Measurements from ENCODE around the gene MAP1LC3C.
"Not testable (repeated sequence)": the region's sequence is repeated elsewhere in the genome, so short reads cannot be mapped to it uniquely, and the experiment has no call there.

MAP1LC3C gene

GRCh38 chr1:241990040-241990439 is 8.9 kb downstream of the MAP1LC3C start:
- DNase-seq, result no peak

DNA sequence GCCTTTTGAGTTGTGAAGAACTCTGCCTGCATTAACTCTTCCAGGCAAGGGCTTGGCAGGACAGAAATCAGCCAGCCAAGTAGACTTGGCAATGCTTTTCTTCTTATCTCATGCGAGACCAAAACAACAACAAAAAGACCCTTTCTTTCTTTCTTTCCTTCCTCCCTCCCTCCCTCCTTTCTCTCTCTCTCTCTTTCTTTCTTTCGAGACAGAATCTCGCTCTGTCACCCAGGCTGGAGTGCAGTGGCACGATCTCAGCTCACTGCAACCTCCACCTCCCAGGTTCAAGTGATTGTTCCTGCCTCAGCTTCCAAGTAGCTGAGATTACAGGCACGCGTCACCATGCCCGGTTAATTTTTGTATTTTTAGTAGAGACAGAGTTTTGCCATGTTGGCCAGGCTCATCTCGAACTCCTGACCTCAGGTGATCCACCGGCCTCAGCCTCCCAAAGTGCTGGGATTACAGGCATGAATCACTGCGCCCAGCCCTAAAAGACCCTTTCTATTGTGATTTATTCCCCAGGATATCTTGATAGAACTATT is 10.4 kb downstream of the MAP1LC3C start:
- DNase-seq, result not testable (repeated sequence)

DNA sequence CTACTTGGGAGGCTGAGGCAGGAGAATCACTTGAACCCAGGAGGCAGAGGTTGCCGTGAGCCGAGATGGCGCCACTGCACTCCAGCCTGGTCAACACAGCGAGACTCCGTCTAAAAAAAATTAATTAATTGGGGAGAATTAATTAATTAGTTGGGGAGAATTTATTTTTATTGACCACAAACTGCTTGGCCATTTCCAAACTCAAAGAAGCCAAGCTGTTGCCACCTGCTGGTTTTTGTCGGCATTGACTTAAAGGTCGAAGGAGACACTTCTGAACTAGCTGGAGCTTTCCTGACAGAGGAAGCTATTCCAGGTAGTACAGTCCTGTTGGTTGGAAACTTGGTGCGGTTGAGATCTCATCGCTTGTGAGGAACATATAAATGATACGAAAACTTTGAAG is 13.1 kb downstream of the MAP1LC3C start:
- DNase-seq, result no peak

GRCh38 chr1:241979926-241980325 is 19.0 kb downstream of the MAP1LC3C start:
- no peak for DNase-seq

DNA sequence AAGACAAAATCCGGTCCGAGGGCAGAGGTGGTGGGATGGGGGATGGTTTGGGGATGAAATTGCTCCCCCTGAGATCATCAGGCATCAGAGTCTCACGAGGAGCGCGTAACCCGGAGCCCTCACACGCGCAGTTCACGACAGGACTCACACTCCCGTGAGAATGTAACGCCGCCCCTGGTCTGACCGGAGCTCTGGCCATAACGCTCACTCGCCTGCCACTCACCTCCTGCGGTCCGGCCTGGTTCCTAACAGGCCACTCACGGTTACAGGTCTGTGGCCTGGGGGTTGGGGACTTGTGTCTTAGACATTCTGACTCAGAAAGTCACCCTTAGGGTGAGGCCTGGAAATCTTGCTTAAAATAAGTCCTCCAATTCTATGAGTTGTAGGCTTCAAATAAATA is 19.8 kb downstream of the MAP1LC3C start:
- DNase-seq, result no peak

GRCh38 chr1:241976229-241976628 is 22.7 kb downstream of the MAP1LC3C start:
- DNase-seq, result no peak

DNA sequence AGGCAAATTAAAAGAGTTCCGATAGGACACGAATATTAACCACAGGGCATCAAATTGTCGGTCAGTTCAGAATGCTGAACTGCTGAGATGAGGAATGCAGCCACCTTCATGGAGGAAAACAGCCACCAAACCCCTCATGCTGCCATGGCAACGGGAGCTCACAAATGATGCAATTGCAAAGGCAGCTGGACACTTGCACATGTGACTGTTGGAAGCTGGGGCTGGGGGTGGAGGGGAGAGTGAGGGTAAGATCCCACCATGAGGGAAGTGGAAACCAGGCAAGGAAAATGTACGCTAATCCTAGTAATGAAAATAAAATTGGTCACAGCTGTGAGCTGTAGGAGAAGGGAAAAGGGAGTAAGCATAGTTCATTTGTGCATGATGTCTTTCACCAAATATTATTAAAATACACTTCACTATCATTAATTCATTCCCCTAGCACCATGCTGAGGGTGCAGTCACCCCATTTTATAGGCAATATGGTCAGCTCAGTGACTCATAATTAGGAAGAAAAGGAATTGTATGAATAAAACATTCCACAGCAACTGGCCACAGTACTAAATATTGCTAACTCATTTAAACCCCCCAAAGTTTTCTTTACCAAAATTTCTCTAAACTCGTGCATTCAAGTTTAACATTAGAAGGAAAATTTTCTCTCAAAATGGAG is 26.1 kb downstream of the MAP1LC3C start:
- no peak for DNase-seq

GRCh38 chr1:241968611-241969010 is 30.3 kb downstream of the MAP1LC3C start:
- no peak for DNase-seq

GRCh38 chr1:241964550-241965282 is 34.2 kb downstream of the MAP1LC3C start:
- DNase-seq, result no peak

- no peak for DNase-seq
Observed at GRCh38 chr1:241963722-241964121, 35.2 kb downstream of the MAP1LC3C start.

DNA sequence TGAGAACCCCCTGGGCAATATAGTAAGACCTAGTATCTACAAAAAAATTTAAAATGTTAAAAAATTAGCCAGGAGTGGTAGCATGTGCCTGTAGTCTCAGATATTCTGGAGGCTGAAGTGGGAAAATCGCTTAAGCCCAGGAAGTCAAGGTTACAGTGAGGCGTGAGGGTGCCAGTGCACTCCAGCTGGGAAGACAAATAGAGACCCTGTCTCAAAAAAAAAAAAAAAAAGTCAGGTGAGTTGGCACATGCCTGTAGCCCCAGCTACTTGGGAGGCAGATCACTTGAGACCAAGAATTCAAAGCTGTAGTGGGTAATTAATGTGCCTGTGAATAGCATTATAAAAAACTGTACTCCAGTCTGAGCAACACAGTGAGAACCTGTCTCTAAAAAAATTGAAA is 36.7 kb downstream of the MAP1LC3C start:
- DNase-seq, result no peak

DNA sequence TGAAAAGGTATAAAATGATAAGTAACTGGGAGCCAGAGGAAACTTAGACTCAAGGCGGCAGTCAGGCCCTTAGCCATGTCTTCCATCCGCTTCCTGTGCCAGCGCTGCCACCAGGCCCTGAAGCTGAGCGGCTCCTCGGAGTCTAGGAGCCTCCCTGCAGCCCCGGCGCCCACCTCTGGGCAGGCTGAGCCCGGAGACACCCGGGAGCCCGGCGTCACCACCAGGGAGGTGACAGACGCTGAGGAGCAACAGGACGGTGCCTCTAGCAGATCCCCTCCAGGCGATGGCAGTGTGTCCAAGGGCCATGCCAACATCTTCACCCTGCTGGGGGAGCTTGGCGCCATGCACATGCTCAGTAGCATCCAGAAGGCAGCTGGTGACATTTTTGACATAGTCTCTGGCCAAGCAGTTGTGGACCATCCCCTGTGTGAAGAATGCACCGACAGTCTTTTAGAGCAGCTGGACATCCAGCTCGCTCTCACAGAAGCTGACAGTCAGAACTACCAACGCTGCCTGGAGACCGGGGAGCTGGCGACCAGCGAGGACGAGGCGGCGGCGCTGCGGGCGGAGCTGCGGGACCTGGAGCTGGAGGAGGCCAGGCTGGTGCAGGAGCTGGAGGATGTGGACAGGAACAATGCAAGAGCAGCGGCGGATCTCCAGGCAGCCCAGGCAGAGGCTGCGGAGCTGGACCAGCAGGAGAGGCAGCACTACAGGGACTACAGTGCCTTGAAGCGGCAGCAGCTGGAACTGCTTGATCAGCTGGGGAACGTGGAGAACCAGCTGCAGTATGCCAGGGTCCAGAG is 41.0 kb downstream of the MAP1LC3C start, which contains the start of gene BECN2:
Gene BECN2, plus strand, starts transcription at position 76 of the 803 bp plus-strand sequence. Its CDS starts 0 bp downstream, at position 76.
- DNase-seq, result no peak

GRCh38 chr1:241950390-241950789 is 48.5 kb downstream of the MAP1LC3C start:
- DNase-seq, result no peak

DNA sequence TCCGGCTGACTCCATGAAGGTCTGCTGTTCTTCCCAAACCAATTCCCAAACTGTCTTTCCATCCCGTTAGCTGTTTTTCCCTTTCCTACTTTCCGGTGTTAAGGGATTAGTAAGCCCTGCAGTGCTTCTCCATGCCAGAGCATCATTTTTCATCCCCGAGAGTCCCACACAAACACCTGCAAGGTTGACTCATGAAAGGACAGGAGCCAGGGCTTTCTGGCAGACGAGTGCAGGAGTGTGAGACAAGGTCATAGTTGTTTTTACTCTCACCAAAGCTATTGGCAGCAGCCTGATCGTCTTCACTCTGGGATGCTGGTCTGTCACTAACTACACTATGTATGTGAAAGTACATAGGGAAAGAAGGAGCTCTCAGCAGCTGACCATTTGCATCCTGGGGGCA is 51.5 kb downstream of the MAP1LC3C start:
- DNase-seq, result no peak
